Hepatocyte (in vitro differentiated cells): ENCODE measurements around the gene FUS. TPM values are rescaled to one million over a fixed set of nuclear protein-coding genes. Genes with fewer than 3 reads are reported as not detected.
A peak's percentile ranks its signal among the peaks of the same experiment; 100 is the strongest.
"Not testable (repeated sequence)": the region's sequence is repeated elsewhere in the genome, so short reads cannot be mapped to it uniquely, and the experiment has no call there.

Experiments
- DNase-seq: peaks from one replicate; pipeline ENCODE4 v3.0.0-alpha.2; 2016; ENCODE audit warnings: low spot score
- H2AFZ ChIP-seq: fragments of 200-600 bp; sonication (generic); 2 replicates; pipeline ENCODE4 v1.6.0; 2016; ENCODE audit warnings: antibody characterized with exemption, mild to moderate bottlenecking
- H3K27ac ChIP-seq: fragments of 200-600 bp; sonication (generic); 2 replicates; pipeline ENCODE4 v1.5.1; 2016; ENCODE audit warnings: mild to moderate bottlenecking
- H3K27me3 ChIP-seq: fragments of 200-600 bp; sonication (generic); 2 replicates; pipeline ENCODE4 v1.6.1; 2016
- H3K36me3 ChIP-seq: fragments of 200-600 bp; sonication (generic); replicated peaks from 2 replicates; pipeline ENCODE4 v1.5.1; 2016; ENCODE audit warnings: low read depth; ENCODE audit not compliant: insufficient read depth
- H3K4me1 ChIP-seq: fragments of 200-600 bp; sonication (generic); 2 replicates; pipeline ENCODE4 v1.5.1; 2016; ENCODE audit warnings: mild to moderate bottlenecking, moderate library complexity; ENCODE audit not compliant: insufficient read depth
- H3K4me2 ChIP-seq: fragments of 200-600 bp; sonication (generic); 2 replicates; pipeline ENCODE4 v1.6.0; 2016
- H3K4me3 ChIP-seq: fragments of 200-600 bp; sonication (generic); 2 replicates; pipeline ENCODE4 v1.5.1; 2016; ENCODE audit warnings: mild to moderate bottlenecking
- H3K79me2 ChIP-seq: fragments of 200-600 bp; sonication (generic); 2 replicates; pipeline ENCODE4 v1.6.0; 2017; ENCODE audit warnings: mild to moderate bottlenecking
- H3K9me2 ChIP-seq: fragments of 200-600 bp; sonication (generic); replicated peaks from 2 replicates; pipeline ENCODE4 v1.6.0; 2017; ENCODE audit warnings: mild to moderate bottlenecking; ENCODE audit not compliant: insufficient read depth
- H3K9me3 ChIP-seq: fragments of 200-600 bp; sonication (generic); 2 replicates; pipeline ENCODE4 v1.5.1; 2016; ENCODE audit warnings: low read depth, mild to moderate bottlenecking
- H4K20me1 ChIP-seq: fragments of 200-600 bp; sonication (generic); 2 replicates; pipeline ENCODE4 v1.6.0; 2016; ENCODE audit warnings: mild to moderate bottlenecking; ENCODE audit not compliant: insufficient read depth, poor library complexity, severe bottlenecking
- CTCF ChIP-seq: fragments of 200-600 bp; sonication (generic); IDR thresholded peaks from 2 replicates; pipeline ENCODE4 v1.5.1; 2016; ENCODE audit warnings: antibody characterized with exemption, mild to moderate bottlenecking; ENCODE audit not compliant: poor library complexity
- EZH2 ChIP-seq: fragments of 200-600 bp; sonication (generic); IDR thresholded peaks from 2 replicates; pipeline ENCODE4 v1.6.1; 2016; ENCODE audit warnings: antibody characterized with exemption, mild to moderate bottlenecking, borderline replicate concordance
- EZH2phosphoT487 ChIP-seq: fragments of 200-600 bp; sonication (generic); IDR thresholded peaks from one replicate; pipeline ENCODE4 v1.6.1; 2018; ENCODE audit warnings: antibody characterized with exemption, mild to moderate bottlenecking, low read depth, moderate library complexity; ENCODE audit not compliant: unreplicated experiment, severe bottlenecking
- WGBS: methylation state at CpG from one replicate; pipeline ENCODE4 v1.1.6; 2016; ENCODE audit warnings: low lambda C conversion rate; ENCODE audit errors: missing lambda C conversion rate; 5-methylcytosine and 5-hydroxymethylcytosine counted together
- polyA plus RNA-seq: library from polyadenylated mRNA; unstranded; fragments of >200 nt; fragmentation: Nextera tagmentation; extraction: Ambion mirVana; gene quantifications from 2 replicates; pipeline ENCODE4 v1.2.1, GENCODE V29; 2016
- total RNA-seq: library from RNA; depleted of rRNA; stranded (reverse); fragments of >200 nt; gene quantifications from 2 replicates; pipeline ENCODE4 v1.2.3, GENCODE V29; 2014

Gene FUS
- total and polyA plus RNA-seq, 2 experiments from 2014 or later = 47.4 to 327 TPM

GRCh38 chr16:31168848-31169247 lies 11.1 kb upstream of the FUS start:
- Histone ChIP-seq H3K4me2 (no peak overlapping the region), H3K79me2 (no peaks in the 10 kb centered on the region), H2AFZ (no peak overlapping the region), H4K20me1 (no peaks in the 10 kb centered on the region), H3K27me3 (no peaks in the 10 kb centered on the region), H3K36me3 (no peaks in the 10 kb centered on the region), H3K4me3 (no peak overlapping the region), H3K9me2 (no peaks in the 10 kb centered on the region), H3K27ac (no peak overlapping the region), H3K4me1 (peaks cover 5% of the 10 kb centered on the region), H3K9me3 (no peaks in the 10 kb centered on the region)
- no peak for TF ChIP-seq EZH2
- no peak for TF ChIP-seq EZH2phosphoT487
- TF ChIP-seq CTCF = no peak
- no peak for DNase-seq
- WGBS = 65% methylated on average over 2 of the region's 2 CpGs

- peak overlapping the region; percentile 45 for H3K27ac ChIP-seq
- not testable (repeated sequence) for H4K20me1 ChIP-seq, H3K4me1 ChIP-seq, H2AFZ ChIP-seq, H3K27me3 ChIP-seq, H3K79me2 ChIP-seq, H3K9me2 ChIP-seq, H3K4me3 ChIP-seq, H3K36me3 ChIP-seq, DNase-seq, H3K4me2 ChIP-seq, H3K9me3 ChIP-seq
- no CpG with 5 or more reads among the region's 2 CpGs for WGBS
Observed at GRCh38 chr16:31170048-31170447, 9.9 kb upstream of the FUS start.

- no peak for DNase-seq
- peaks cover 6% of the 10 kb centered on the region for H3K4me1 ChIP-seq
- peaks cover 20% of the 10 kb centered on the region for H3K79me2 ChIP-seq
- no peaks in the 10 kb centered on the region for H3K27me3 ChIP-seq
- no peak overlapping the region for H3K4me3 ChIP-seq
- peaks cover 15% of the 10 kb centered on the region for H4K20me1 ChIP-seq
- H3K27ac ChIP-seq = no peak overlapping the region
- no peaks in the 10 kb centered on the region for H3K9me2 ChIP-seq
- WGBS = 79% methylated on average over 3 of the region's 3 CpGs
- H3K4me2 ChIP-seq = no peak overlapping the region
- TF ChIP-seq EZH2 (no peak), CTCF (no peak), EZH2phosphoT487 (no peak)
- no peaks in the 10 kb centered on the region for H3K36me3 ChIP-seq
- H3K9me3 ChIP-seq = no peaks in the 10 kb centered on the region
- H2AFZ ChIP-seq = no peak overlapping the region
Observed at GRCh38 chr16:31177136-31177535, 2.8 kb upstream of the FUS start.

GRCh38 chr16:31179219-31179746 lies 656 bp upstream of the FUS start:
- Histone ChIP-seq H3K79me2 (peaks cover 41% of the 10 kb centered on the region), H3K27me3 (no peaks in the 10 kb centered on the region), H3K4me1 (peaks cover 18% of the 10 kb centered on the region), H4K20me1 (peaks cover 36% of the 10 kb centered on the region), H3K4me2 (peak overlapping the region; percentile 80), H3K27ac (peak overlapping the region; percentile 94), H3K4me3 (peak overlapping the region; percentile 59), H3K9me2 (no peaks in the 10 kb centered on the region), H3K36me3 (no peaks in the 10 kb centered on the region), H3K9me3 (no peaks in the 10 kb centered on the region), H2AFZ (peak overlapping the region; percentile 31)
- no peak for TF ChIP-seq CTCF
- WGBS = 4% methylated on average over 22 of the region's 27 CpGs
- no peak for DNase-seq
